ENCODE data around the gene C6orf132.

GRCh38 chr6:42103216-42103615 is 39.2 kb downstream of the C6orf132 start:
- TF ChIP-seq CTCF (IDR thresholded peaks at IDR 0.05) (no peak), POLR2AphosphoS5 (IDR thresholded peaks at IDR 0.05) (no peak), EP300 (IDR thresholded peaks at IDR 0.05) (no peak)
